HG03097 (cell line): ENCODE data around the gene CENPS.
"Not testable (repeated sequence)": the region's sequence is repeated elsewhere in the genome, so short reads cannot be mapped to it uniquely, and the experiment has no call there.

Source experiments
- ATAC-seq: cut with Tn5 transposase; IDR thresholded peaks from one replicate; pipeline ENCODE4 v1.9.1; 2021; ENCODE audit not compliant: unreplicated experiment, low FRiP score

Gene CENPS

DNA sequence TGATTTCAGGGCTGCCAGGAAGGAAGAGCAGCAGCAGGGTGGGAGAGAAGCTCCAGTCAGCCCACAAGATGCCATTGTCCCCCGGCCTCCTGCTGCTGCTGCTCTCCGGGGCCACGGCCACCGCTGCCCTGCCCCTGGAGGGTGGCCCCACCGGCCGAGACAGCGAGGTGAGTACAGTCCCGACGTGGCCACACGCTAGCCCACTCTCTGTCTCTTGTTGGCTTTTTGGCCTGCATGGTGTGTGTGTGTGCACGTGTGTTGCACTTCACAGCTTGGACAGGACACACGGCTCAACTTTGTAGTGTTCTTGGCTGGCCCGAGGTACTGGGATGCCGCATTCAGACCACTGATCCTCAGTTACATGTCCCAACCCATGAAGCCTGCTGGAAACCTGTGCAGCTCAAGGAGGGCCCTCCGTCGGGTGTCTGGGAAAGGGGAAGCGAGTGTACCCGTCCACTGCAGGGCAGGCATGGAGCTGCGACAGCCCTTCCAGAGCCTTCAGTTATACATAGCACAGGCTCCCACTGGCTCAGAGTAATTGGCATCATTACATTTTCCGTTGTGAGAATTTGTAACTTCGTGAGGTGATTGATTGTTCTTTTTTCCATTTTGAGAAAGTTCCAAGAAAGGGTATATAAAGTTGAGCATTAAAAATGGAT, 20.1 kb downstream of the CENPS start:
- ATAC-seq, result no peak

DNA sequence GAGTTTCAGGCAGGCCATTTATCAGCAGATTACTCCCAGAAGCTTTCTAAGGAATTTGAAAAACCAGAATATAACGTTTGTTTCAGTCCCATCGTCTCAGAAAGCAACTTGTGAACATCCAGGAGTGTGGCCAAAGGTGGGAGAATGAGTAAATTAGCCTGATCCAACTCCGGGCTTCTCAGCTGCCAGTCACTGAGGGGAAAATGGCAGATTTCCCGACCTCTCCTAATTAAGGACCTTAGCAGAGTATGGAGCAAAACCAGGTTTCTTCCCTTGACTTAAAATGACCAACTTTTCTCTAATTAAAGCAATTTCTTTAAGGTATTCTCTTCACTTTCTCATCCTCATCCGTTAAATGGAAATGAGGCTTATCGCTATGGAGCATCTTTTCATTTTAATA, 20.6 kb downstream of the CENPS start:
- no peak for ATAC-seq

DNA sequence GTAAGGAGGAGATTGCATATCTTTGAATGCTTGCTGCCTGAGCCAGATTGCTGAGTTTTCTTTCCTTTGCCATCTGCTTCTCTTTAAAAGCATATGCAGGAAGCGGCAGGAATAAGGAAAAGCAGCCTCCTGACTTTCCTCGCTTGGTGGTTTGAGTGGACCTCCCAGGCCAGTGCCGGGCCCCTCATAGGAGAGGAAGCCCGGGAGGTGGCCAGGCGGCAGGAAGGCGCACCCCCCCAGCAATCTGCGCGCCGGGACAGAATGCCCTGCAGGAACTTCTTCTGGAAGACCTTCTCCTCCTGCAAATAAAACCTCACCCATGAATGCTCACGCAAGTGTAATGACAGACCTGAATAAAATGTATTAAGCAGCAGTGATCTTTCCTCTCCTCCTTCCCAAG, 21.1 kb downstream of the CENPS start:
- no peak for ATAC-seq

DNA sequence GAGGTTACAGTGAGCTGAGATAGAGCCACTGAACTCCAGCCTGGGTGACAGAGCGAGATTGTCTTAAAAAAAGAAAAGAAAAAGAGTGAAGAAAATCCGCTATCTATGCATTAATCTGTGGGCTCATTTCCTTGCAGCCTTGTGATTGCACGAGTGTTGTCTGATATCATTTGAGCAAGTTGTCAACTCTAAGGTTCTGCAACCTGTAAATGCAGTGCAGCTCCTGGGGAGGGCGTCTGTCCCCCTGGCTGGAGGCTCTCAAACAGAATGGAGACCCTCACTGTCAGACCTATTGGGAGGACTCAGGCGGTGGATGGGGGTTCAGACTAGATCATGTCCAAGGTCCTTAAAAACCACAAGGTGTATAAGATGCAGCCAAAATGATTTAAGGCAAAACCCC, 25.8 kb downstream of the CENPS start:
- no peak for ATAC-seq

DNA sequence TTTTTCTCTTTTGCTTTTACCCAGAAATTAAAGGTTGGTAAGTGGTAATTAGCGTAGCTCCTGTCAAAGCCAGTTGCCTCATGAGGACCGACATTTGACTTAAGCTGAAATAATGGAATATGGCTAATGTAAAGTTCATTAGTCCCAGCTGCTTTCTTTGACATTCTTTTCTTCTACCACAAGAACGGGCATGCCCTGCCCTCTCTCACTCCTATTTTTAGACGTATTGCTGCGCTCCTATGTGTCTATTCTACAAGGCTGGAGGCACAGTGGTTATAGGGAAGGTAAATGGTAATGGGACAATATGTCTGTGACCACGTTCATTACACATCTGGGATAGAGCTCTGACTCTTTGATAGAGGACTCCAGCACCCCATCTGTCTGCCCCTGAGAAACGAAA, 26.4 kb downstream of the CENPS start:
- no peak for ATAC-seq

DNA sequence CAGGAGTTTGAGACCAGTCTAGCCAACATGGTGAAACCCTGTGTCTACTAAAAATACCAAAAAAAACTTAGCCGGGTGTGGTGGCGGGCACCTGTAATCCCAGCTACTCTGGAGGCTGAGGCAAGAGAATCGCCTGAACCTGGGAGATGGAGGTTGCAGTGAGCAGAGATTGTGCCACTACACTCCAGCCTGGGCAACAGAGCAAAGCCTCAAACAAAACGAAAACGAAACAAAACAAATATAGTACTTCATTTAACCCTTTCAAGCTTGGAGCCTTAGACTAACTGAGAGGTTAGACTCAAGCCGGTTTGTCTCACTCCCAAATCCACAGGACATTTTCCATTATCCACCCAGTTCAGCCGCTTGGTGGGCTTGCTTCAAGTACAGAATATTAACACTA, 27.2 kb downstream of the CENPS start:
- not testable (repeated sequence) for ATAC-seq

DNA sequence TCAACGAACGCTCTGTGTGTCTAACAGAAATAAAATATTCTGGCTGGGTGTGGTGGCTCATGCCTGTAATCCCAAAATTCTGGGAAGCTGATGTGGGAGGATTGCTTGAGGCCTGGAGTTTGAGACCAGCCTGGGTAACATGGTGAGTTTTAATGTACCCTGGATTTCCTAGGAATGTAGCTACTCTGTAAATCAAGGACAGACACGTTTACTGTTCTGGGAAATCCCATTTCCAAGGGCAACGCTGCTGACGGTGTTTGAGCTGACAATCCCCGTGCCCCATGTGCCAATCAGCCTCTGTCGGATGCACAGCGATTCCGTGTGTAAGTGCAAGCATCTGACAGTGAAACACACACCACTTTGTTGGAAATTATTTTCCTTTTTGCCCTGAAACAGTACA, 27.6 kb downstream of the CENPS start:
- no peak for ATAC-seq

DNA sequence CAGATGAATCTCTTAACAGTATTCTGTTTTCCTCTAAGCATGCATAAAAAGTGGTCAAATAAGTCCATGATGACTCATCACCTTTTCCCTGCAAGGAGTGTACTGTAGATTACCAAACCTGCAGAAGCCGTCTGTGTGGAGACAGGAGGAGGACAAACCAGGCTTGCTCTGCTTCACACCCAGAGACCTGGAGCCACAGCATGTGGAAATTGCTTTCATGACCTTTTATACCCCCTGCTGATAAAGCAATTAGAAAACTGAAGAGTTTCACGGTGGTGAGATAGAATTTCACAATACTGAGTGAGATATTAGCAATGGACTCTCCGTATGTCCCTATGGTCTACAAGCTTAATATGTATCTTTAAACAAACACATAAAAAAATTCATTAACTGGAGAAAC, 29.0 kb downstream of the CENPS start:
- ATAC-seq, result no peak

DNA sequence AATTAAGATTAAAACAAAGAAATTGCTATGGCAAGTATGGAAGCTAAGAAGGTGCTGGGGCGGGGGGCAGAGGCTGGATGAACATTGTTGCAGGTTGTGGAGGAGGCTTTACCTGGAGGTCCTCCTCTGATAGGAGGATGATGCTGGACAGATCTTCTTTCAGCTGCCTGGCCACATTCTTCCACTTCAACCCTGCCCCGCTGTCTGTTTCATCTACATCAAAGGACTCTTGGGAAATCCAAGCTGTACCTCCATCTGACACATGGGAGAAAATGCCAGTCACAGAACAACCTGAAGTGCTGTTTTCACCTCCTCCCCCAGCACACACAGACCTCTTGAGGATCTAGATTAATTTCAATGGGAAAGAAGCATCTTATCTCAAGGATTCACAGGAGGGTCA, 36.8 kb downstream of the CENPS start:
- ATAC-seq, result no peak

DNA sequence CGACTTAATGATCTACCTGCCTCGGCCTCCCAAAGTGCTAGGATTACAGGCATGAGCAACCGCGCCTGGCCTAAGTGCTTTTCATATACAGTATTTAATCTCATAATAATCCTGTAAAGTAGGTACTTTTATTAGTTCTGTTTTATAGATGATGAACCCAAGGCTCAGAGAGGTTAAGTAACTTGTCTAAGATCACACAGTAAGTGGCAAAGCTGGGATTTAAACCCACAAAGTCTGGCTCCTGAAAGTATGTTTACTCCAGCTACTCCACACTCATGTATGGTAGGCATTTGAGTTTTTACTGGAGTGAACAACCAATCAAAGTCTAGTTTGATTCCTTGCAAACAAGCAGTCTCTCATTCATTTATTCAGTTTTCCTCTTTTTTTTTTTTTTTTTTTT, 39.8 kb downstream of the CENPS start:
- no peak for ATAC-seq

DNA sequence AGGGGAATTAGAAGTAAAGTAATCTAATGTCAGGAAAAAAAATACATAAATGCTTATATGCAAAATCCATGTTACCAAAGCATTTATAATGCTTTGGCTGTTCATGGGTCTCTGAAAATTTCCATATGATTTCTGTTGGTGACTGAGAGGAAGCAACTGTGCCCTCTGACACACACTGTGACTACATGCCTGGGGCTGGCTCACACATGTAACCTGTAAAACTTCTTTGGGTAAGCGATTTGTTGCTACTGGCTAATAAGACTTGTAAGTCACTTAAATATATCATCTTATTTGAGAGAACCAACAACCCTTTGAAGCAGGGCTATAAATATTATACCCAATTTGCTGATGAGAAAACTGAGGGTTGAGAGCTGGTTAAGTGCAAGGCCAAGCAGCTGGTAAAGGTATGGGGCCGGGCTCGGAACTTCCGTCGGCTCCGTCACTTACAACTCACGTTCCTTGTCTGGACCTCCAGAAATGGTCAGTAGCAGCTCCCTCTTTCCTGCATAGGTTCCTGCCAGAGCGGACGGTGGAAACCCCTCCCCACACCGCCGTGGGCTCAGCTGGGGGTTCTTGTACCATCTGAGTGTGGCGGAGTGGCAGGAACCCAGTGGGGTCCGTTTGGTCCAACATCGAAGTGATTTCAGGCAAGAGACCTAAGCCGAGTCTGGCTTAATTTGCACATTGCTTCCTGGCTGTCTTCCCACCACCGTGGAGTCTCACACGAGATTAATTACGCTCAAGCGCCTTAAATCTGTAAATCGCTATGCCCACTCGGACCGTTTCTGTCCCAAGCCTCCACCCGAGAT, 41.4 kb downstream of the CENPS start:
- no peak for ATAC-seq

DNA sequence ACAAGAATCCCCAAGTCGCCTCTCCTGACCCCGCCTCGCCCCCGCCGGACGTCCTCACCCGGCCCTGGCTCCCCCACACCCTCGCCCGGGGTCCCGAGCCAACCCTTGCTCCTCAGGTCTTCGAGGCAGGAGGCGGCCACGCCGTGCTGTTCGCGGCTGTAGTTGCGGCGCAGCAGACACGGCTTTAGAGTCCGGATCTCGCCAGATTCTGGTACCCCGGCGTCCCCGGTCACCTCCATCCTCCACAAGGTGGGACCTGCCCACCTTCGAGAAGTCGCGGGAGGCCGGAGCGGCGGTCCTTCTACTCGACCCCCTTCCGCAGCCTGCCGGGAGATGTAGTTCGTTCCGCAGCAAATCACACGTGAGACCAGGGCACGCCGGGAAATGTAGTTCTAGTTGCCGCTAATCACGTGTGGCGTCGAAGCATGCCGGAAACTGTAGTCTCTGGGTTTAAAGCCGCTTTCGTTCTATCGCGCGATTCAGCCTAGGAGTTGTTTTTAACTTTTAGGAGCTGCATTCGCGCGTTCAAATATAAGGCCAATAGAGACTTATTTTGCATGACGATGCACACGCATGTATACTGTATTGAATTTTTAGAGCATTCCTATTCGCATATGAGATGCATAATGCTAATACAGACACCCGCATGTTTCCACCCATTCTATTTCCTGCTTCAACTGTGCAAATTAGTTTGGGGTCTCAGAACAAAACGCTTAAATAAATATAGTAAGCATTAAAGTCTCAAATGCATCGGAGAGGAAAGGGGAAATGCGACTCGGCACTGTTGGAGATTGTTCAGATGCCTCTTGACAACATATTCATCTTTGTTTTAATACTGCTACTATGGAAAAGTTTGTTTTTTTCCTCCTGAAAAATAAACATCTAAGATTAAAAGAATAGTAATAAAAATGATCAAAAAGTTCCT, 42.2 kb downstream of the CENPS start, which contains the start of gene DFFA:
Gene DFFA (minus strand): TSS at position 310 of the 925 bp plus-strand sequence. CDS start 71 bp downstream, at position 239.
- ATAC-seq, result peak; percentile 72

DNA sequence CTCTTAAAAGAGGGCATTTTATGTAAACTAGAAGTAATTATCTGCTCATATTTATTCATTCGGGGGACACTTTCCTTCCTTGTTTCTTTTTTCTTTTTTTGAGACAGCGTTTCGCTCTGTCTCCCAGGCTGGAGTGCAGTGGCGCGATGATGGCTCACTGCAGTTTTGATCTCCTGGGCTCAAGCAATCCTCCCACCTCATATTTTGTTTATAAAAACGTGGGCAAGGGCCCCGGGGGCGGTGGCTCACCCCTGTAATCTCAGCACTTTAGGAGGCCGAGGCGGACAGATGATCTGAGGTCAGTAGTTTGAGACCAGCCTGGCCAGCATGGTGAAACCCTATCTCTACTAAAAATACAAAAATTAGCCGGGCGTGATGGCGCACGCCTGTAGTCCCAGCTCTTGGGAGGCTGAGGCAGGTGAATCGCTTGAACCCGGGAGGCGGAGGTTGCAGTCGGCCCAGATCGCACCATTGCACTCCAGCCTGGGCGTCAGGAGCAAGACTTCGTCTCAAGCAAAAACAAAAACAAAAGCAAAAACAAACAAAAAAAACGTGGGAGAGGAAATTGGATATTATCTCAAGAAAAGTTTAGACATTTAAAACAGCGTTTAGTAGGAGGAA, 43.0 kb downstream of the CENPS start:
- ATAC-seq, result no peak

DNA sequence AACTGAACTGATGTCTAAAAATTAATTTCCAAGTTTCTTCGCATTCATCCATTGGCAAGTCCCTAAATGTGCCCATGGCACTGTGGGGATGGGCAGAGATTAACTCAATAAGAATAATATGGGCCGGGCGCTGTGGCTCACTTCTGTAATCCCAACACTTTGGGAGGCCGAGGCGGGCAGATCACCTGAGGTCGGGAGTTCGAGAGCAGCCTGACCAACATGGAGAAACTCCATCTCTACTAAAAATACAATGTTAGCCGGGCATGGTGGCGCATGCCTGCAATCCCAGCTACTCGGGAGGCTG, 44.0 kb downstream of the CENPS start:
- not testable (repeated sequence) for ATAC-seq

DNA sequence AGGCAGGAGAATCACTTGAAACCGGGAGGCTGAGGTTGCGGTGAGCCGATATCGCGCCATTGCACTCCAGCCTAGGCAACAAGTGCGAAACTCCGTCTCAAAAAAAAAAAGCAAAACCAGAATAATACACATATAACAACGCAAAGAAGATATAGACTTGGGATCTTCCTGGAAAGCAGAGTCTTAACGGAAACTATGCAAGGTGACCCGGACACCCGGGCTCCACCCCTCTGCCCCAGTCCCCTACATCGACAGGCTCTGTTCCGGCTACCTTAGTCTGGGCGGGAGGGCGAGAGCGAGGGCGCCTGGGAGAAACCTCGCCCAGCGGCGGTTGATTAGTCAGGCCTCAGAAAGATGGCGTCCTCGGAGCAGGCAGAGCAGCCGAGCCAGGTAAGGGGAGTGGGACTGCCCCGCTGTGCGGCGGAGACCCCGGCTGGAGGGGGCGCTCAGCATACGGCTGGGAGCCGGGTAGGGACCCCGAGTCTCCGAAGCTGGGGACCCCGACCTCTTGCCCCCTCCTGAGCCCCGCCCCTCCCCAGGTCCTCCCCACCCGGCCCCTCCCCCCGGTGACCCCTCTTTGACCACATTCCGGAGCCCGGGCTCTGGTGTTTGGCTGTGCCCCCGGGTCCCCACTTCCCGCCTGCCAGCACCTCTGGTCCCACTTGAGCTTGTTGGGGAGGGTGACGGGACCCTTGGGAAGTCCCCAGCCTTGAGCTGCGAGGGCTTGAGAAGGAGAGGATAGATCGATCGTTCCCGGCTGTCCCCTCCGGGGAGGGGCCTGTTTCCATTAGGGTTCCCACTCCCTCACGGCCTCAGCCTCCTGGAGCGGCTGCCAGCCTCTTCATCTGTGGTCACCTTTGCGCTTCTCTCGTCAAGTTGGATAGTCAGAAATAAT, 44.6 kb downstream of the CENPS start, which contains the start of gene PEX14:
Gene PEX14 (plus strand): TSS at position 338 of the 895 bp plus-strand sequence. CDS start 17 bp downstream, at position 355.
- ATAC-seq, result peak; percentile 55

DNA sequence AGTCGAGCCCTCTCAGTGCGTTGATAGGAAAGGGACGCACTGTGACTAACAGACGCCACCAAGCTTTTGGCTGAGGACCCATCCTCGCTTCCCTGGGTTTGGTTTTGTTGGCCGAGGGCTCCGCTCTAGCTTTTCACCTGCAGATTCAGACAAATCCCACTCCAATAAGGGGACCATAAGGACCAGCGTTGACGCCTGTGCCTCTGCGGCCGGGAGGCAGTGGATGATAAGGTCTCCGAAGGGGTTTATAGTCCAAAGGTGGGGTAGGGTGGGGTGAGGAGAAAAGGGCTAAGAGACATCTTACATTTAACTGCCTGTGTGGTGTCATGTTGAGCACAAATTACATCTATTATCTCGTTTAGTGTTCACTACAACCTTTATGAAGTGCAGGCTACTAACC, 45.3 kb downstream of the CENPS start:
- no peak for ATAC-seq

DNA sequence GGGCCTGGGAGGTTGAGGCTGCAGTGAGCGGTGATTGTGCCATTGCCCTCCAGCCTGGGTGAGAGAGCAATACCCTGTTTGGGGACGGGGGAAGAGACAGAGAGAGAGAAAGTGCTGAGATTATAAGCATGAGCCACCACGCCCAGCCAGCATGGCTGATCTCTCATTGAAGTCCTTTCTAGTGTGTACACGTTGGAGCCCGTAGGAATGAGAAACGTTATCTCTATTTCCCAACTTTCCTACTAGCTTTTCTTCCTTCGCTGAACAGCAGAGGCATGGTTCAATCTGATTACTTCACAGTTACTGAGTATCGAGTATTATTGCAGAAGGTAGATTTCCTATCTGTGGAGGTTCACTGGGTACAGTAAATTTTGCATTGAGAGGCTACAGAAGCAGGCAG, 49.1 kb downstream of the CENPS start:
- ATAC-seq, result no peak

DNA sequence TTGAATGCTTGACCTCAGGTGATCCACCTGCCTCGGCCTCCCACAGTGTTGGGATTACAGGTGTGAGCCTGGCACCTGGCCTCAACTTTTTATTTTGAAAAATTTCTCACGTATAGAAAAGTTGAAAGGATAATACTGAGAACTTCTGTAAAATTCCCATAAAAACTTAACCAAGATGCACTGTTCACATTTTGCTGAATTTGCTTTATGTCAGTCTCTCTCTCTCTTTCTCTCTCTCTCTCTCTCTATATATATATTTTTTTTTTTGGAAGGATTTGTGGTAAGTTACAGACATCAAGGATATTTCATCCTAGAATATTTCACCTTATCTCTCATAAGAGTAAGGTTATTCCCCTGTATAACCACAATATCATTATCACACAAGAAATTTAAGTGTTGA, 50.4 kb downstream of the CENPS start:
- ATAC-seq, result no peak

DNA sequence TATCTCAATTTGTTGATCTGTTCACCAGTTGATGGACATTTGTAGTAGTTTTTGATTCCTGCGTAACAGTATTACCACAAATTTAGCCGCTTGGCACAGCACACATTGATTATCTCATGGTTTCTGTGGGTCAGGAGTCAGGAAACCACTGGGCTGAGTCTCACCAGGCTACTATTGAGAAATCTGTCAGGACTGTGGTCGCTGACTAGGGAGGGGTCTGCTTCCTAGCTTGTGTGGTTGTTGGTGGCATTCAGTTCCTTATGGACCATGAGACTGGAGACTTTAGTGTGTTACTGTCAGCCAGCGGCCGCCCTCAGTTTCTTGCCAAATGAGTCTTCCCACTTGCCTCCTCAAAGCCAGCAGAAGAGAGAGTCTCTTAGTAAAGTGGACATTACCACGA, 54.3 kb downstream of the CENPS start:
- ATAC-seq, result no peak
